ENCODE results near the gene LRRK1.

DNA sequence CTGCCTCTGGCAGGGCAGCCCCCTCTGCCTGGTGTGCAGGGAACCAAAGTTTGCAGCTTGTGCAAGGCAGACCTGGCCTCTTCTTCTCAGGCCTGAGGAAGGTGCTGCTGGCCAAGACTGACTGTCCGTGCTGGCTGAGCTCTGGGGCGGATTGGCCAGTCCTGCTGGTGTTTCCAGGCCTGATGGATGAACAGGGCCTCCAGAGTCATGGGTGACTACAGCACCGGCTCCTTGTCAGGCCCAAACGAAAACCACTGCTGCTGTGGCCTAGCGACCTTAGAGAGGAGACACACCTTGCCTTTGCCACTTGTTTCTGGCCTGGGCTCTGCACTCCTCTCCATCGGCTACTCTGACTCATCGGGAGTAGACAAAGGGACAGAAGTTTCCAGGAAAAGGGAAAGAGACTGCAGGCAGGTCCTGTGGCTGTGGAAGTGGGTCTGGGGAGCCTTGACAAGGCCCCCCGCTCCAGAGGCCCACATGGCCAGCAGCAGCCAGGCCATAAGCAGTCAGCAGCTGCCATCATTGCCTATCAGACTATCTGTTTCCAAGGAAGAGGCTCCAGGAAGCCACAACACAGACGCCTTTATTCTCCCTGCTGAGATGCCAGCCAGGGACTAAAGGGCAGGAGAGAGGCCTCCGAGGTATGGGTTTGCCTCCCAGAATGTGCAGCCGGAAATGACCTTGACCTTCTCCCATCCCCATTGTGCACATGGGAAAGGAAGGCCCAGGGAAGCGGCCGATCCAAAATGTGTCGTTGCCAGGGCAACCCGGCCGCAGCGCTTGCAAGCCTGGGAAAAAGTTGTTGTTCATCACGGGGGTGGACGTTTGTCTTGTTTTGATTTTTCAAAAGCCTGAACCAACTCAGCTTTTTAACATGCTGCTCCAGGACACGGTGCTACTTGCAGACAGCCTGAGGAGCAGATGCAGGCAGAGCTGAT is 172.2 kb downstream of the LRRK1 start:
- TF ChIP-seq EZH2phosphoT487 (IDR thresholded peaks at IDR 0.05; ENCODE audit: insufficient read depth, low read depth) (no peak), EZH2 (IDR thresholded peaks at IDR 0.05; ENCODE audit: insufficient read depth, poor library complexity, severe bottlenecking) (no peak)
